KMS-11 (cell line): ENCODE results near the gene PRSS57.

Source experiments
- H2AFZ ChIP-seq: fragments of 200-600 bp; sonication (generic); 2 replicates; pipeline ENCODE4 v1.6.1; 2016; ENCODE audit warnings: antibody characterized with exemption, mixed run types, low read depth
- H3K27ac ChIP-seq: fragments of 200-600 bp; sonication (generic); 2 replicates; pipeline ENCODE4 v1.6.1; 2016; ENCODE audit warnings: mild to moderate bottlenecking, mixed run types
- H3K27me3 ChIP-seq: fragments of 200-600 bp; sonication (generic); 2 replicates; pipeline ENCODE4 v1.6.1; 2017; ENCODE audit warnings: mild to moderate bottlenecking, low read depth, mixed run types, moderate library complexity; ENCODE audit not compliant: insufficient read depth
- H3K36me3 ChIP-seq: fragments of 200-600 bp; sonication (generic); 2 replicates; pipeline ENCODE4 v1.6.1; 2017; ENCODE audit warnings: mild to moderate bottlenecking, mixed run types; ENCODE audit not compliant: insufficient read depth
- H3K4me1 ChIP-seq: fragments of 200-600 bp; sonication (generic); 2 replicates; pipeline ENCODE4 v1.6.1; 2016; ENCODE audit warnings: mild to moderate bottlenecking, low read depth, mixed run types; ENCODE audit not compliant: poor library complexity, severe bottlenecking
- H3K4me2 ChIP-seq: fragments of 200-600 bp; sonication (generic); 2 replicates; pipeline ENCODE4 v1.7.0; 2016; ENCODE audit warnings: mild to moderate bottlenecking, mixed run types
- H3K4me3 ChIP-seq: fragments of 200-600 bp; sonication (generic); IDR thresholded peaks from 2 replicates; pipeline ENCODE4 v1.6.1; 2017; ENCODE audit warnings: low read depth, low read length, mixed read lengths; ENCODE audit not compliant: insufficient read depth
- H3K79me2 ChIP-seq: fragments of 200-600 bp; sonication (generic); 2 replicates; pipeline ENCODE4 v1.6.1; 2016; ENCODE audit warnings: low read depth, mixed run types; ENCODE audit not compliant: insufficient read depth
- H3K9ac ChIP-seq: fragments of 200-600 bp; sonication (generic); 2 replicates; pipeline ENCODE4 v1.6.1; 2016; ENCODE audit warnings: mild to moderate bottlenecking, mixed run types
- H4K20me1 ChIP-seq: fragments of 200-600 bp; sonication (generic); 2 replicates; pipeline ENCODE4 v1.6.1; 2016; ENCODE audit warnings: mild to moderate bottlenecking, mixed run types; ENCODE audit not compliant: insufficient read depth
- TF ChIP-seq, protein P1 (sequence below): fragments of 200-600 bp; sonication (generic); conservative IDR thresholded peaks from 2 replicates; pipeline ENCODE4 v1.6.1; 2017; ENCODE audit warnings: low read depth, mild to moderate bottlenecking, antibody characterized with exemption, low read length, moderate library complexity, mixed read lengths

Gene PRSS57

GRCh38 chr19:648904-649801 lies 46.1 kb downstream of the PRSS57 start:
- Histone ChIP-seq H3K4me3 (no peak overlapping the region), H3K36me3 (no peaks in the 10 kb centered on the region; the same call in 1 of the 2 replicates), H2AFZ (no peak overlapping the region), H3K9ac (no peak overlapping the region), H3K79me2 (peaks cover 27% of the 10 kb centered on the region), H3K4me1 (no peaks in the 10 kb centered on the region), H3K4me2 (no peak overlapping the region), H4K20me1 (peaks cover 3% of the 10 kb centered on the region; the same call in 1 of the 2 replicates), H3K27me3 (no peaks in the 10 kb centered on the region), H3K27ac (no peak overlapping the region)
- TF ChIP-seq, protein P1, sequence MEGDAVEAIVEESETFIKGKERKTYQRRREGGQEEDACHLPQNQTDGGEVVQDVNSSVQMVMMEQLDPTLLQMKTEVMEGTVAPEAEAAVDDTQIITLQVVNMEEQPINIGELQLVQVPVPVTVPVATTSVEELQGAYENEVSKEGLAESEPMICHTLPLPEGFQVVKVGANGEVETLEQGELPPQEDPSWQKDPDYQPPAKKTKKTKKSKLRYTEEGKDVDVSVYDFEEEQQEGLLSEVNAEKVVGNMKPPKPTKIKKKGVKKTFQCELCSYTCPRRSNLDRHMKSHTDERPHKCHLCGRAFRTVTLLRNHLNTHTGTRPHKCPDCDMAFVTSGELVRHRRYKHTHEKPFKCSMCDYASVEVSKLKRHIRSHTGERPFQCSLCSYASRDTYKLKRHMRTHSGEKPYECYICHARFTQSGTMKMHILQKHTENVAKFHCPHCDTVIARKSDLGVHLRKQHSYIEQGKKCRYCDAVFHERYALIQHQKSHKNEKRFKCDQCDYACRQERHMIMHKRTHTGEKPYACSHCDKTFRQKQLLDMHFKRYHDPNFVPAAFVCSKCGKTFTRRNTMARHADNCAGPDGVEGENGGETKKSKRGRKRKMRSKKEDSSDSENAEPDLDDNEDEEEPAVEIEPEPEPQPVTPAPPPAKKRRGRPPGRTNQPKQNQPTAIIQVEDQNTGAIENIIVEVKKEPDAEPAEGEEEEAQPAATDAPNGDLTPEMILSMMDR = no peak

DNA sequence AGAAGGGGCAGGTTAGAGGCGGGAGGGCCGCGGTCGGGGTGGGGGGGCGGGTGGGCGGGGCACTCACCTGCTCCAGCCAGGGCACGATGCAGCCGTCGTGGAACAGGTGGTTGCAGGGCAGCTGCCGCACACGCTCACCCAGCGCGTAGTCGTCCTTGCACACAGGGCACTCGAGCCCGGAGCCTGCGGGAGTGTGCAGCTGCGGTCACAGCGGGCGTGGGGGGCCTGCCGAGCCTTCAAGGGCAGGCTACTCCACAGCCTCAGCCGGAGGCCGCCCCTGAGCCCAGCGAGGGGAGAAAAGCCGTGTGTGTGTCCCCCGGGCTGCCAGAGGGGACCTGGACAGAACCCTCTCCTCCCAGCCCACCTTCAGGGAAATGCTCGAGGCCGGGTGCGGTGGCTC lies 46.9 kb downstream of the PRSS57 start:
- no peaks in the 10 kb centered on the region for H3K27me3 ChIP-seq
- TF ChIP-seq, protein P1 = no peak
- no peaks in the 10 kb centered on the region; the same call in 1 of the 2 replicates for H3K36me3 ChIP-seq

GRCh38 chr19:647566-648284 lies 47.5 kb downstream of the PRSS57 start:
- H2AFZ ChIP-seq = no peak overlapping the region
- TF ChIP-seq, protein P1 = no peak
- H3K27ac ChIP-seq = no peak overlapping the region
- H4K20me1 ChIP-seq = no peaks in the 10 kb centered on the region; the same call in 1 of the 2 replicates
- no peak overlapping the region for H3K9ac ChIP-seq
- peaks cover 13% of the 10 kb centered on the region for H3K79me2 ChIP-seq
- H3K36me3 ChIP-seq = no peaks in the 10 kb centered on the region; the same call in 1 of the 2 replicates
- no peaks in the 10 kb centered on the region for H3K4me1 ChIP-seq
- no peaks in the 10 kb centered on the region for H3K27me3 ChIP-seq
- no peak overlapping the region for H3K4me3 ChIP-seq
- no peak overlapping the region for H3K4me2 ChIP-seq

More for the DNA sequence above, 46.9 kb downstream of the PRSS57 start:
- H3K4me2 ChIP-seq = no peak overlapping the region
- H3K4me3 ChIP-seq = no peak overlapping the region
- no peak overlapping the region for H3K9ac ChIP-seq
- no peaks in the 10 kb centered on the region; the same call in 1 of the 2 replicates for H4K20me1 ChIP-seq
- no peak overlapping the region for H2AFZ ChIP-seq
- H3K4me1 ChIP-seq = no peaks in the 10 kb centered on the region
- H3K79me2 ChIP-seq = peaks cover 19% of the 10 kb centered on the region
- no peak overlapping the region for H3K27ac ChIP-seq

- Histone ChIP-seq H3K4me1 (no peaks in the 10 kb centered on the region), H3K79me2 (peaks cover 5% of the 10 kb centered on the region; the same call in 1 of the 2 replicates), H4K20me1 (no peaks in the 10 kb centered on the region), H2AFZ (no peak overlapping the region), H3K4me3 (no peak overlapping the region), H3K36me3 (no peaks in the 10 kb centered on the region; the same call in 1 of the 2 replicates), H3K9ac (no peak overlapping the region), H3K27me3 (no peaks in the 10 kb centered on the region), H3K4me2 (no peak overlapping the region), H3K27ac (no peak overlapping the region)
- TF ChIP-seq, protein P1 = no peak
Measured at GRCh38 chr19:646779-647565, 48.3 kb downstream of the PRSS57 start.
